Activated T-helper 1 cell treated with anti-CD3 and anti-CD28 coated beads, Interleukin-2, amount 50 U/mL, for 16 hours (primary cell): Measurements from ENCODE around the gene NRXN3.
"Not testable (repeated sequence)": the region's sequence is repeated elsewhere in the genome, so short reads cannot be mapped to it uniquely, and the experiment has no call there.

Experiments
- DNase-seq, 2 donors: peaks; one replicate each; pipeline ENCODE4 v3.0.0-alpha.2; 2020; ENCODE audit warnings: low read depth in 1 of 2, low spot score in 1 of 2

The NRXN3 gene

GRCh38 chr14:79742142-79742541 lies 1572.0 kb downstream of the NRXN3 start:
- no peak for DNase-seq

GRCh38 chr14:79745046-79745445 lies 1574.9 kb downstream of the NRXN3 start:
- DNase-seq: no peak

- no peak for DNase-seq
These were observed 1578.9 kb downstream of the NRXN3 start for GRCh38 chr14:79749065-79749464.

- DNase-seq: no peak
These were observed 1588.8 kb downstream of the NRXN3 start for GRCh38 chr14:79758985-79759384.

GRCh38 chr14:79764323-79764722 lies 1594.2 kb downstream of the NRXN3 start:
- no peak for DNase-seq

- DNase-seq: no peak
These were observed 1596.3 kb downstream of the NRXN3 start for GRCh38 chr14:79766511-79766910.

GRCh38 chr14:79767251-79767650 lies 1597.1 kb downstream of the NRXN3 start:
- no peak for DNase-seq

- not testable (repeated sequence) for DNase-seq
These were observed 1597.5 kb downstream of the NRXN3 start for GRCh38 chr14:79767721-79768120.

- no peak for DNase-seq
These were observed 1611.7 kb downstream of the NRXN3 start for GRCh38 chr14:79781882-79782281.

DNA sequence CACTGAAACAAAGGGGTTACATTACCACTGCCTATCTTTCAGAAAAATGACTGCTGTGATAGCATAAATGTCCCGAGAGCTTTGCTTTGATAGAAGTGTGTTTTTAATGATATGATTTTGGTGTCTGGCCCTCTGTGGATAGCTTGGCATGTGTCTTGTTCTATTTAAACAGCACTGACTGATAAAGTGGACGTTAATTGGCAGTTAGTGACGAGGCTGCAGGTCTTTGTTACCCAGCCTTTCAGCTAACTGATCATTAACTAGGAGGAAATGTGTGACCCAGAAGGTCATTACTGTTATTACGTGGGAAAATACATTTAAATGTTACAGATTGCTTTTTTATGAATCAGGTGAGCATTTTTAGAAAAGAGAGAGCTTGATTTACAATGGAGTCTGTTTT lies 1612.9 kb downstream of the NRXN3 start:
- DNase-seq: no peak

DNA sequence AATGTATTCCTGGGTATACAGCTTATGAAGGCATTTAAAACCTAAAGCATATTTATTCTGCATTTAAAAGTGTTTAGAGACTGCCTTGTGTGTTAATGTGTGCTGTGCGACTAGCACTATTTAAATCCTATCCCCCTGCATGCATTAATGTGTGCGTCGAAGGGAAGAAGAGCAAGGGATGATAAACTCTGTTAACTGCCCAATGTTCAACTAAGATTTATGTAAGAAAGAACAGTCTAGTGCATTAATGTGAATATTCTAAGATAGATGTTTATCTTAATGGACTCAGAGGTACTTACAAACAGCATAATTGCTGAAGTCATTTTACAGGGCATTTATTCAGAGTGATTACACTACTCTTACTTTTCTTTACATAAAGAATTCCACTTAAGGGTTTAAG lies 1616.3 kb downstream of the NRXN3 start:
- DNase-seq: no peak

DNA sequence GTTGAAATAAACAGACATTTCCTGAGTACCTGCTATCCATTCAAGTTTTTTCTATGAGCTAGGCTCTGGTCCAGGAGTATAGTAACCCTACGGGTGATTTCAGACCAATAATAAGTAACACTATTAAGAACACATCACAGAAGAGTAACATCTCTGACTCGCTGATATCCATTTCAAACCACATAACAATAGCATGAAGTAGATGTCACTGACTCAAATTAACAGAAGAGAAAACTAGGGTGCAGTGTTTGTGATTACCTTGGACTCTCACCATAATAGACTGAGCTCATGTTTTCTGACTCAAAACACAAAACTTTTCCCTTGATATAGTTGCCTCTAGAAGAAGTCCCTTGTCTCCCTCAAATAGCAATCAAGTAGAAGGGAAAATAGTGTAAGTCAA lies 1618.2 kb downstream of the NRXN3 start:
- DNase-seq: no peak

GRCh38 chr14:79791055-79791732 lies 1621.0 kb downstream of the NRXN3 start:
- DNase-seq: no peak

DNA sequence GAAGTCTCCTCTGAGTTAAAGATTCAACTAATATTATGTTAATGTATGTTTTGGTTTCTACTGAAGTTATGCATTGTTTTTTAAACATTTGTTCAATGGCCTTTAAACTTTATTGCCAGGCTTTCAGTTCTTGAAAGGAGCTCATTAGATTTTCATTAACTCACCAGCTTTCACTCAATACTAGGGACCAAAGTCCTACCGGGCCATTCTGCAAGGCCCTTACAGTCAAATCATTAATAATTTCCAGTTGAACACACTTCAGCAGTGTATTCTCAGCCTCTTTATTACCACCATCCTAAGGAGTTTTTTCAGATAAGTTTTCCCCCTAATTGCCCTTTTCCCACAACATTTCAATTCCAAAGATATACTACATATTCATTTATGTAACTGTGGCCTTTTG lies 1631.9 kb downstream of the NRXN3 start:
- no peak for DNase-seq

DNA sequence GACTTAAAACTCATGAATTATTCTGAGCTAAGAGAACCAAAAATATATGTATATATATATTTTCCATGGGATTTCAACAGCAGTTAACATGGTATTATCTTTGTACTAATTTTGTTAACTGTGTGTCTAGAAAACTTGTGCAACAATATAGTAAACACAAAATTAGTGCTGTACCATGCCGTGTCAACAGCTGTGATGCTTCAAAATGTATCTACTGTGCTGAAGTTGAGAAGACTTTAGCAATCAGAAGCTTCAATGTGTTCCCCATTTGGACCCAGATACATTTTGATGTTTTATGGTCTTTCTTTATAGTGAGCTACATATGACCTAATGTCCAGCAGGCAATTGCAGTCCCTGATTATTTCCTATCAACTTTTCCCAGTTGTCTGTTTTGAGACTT lies 1635.5 kb downstream of the NRXN3 start:
- no peak for DNase-seq

- DNase-seq: no peak
These were observed 1639.9 kb downstream of the NRXN3 start for GRCh38 chr14:79809849-79810612.

DNA sequence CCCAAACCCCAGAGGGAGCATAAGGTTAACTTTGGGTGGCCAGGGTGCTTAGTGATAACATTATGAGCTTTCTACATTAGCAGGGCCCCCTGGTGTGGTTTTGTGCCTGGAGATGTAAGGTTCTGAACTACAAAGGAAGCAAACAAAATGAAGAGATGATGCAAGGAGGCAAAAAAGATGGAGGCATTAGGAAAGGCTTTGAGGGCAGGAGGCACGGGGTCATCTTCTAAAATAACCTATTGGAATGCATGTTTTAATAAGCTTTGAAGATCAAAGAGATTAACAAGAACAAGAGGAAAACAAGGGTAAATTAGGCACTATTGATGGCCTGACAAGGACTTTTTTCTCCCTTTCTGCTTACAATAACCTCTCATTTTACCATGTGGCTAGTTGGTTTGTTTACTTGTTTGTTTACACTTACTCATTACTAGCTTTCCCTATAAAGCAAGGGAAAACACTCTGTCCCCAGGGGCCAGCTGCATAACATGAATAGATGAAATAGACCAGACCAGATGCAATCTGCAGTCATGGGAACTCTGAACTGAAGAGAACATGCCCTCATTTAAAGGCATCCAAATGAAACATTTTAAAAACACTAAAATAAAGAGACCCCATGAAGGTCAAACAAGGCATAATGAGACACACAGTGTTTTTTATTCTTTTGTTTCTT lies 1650.8 kb downstream of the NRXN3 start:
- no peak for DNase-seq

DNA sequence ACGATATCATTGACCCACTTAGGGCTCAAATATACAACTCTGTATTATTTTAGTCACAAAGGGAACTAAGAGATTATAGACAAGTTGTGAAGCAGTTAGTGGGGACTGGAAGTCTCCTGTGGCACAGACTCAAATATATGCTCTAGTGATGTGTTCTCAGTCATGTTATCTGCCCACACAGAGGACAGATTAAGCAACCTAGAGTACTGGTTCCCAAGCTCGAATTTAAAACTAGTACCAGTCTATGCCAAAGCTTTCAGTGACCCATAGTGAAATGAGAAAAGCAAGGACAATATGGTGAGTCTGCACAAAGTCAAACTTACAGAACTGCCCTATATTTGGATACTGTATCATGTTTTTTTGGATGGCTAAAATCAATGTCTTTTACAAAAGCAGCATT lies 1651.9 kb downstream of the NRXN3 start:
- no peak for DNase-seq

GRCh38 chr14:79825046-79825521 lies 1654.9 kb downstream of the NRXN3 start:
- DNase-seq: no peak

DNA sequence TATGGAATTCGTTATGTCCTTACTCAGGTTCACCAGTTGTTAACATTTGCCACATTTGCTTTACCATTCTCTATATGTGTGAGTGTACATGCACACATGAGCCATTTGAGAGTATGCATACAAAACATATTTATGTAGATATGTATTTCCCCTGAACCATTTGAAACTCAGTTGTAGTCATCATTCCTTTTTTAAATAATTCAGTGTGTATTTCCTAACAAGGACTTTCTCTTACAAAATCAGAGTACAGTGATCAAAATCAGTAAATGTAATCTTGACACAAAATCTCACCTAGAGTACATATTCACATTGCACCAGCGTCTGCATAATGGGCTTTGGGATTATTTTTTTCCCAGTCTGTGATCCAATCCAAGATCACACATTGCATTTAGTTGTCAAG lies 1656.2 kb downstream of the NRXN3 start:
- no peak for DNase-seq

- no peak for DNase-seq
These were observed 1659.4 kb downstream of the NRXN3 start for GRCh38 chr14:79829405-79830166.
